Stimulated activated CD8-positive, alpha-beta memory T cell treated with anti-CD3 and anti-CD28 coated beads, Interleukin-12 subunit alpha, Interleukin-12 subunit beta, amount 100 ng/mL, for 4 hours (primary cell): ENCODE data around the gene NLGN1.
"Not testable (repeated sequence)": the region's sequence is repeated elsewhere in the genome, so short reads cannot be mapped to it uniquely, and the experiment has no call there.

Source experiments
- DNase-seq: peaks from one replicate; pipeline ENCODE4 v3.0.0-alpha.2; 2020; ENCODE audit warnings: low read depth

Gene NLGN1

GRCh38 chr3:173556546-173556945 lies 159.0 kb downstream of the NLGN1 start:
- DNase-seq: no peak

GRCh38 chr3:173567997-173568396 lies 170.5 kb downstream of the NLGN1 start:
- no peak for DNase-seq

GRCh38 chr3:173568623-173569022 lies 171.1 kb downstream of the NLGN1 start:
- DNase-seq: no peak

GRCh38 chr3:173583496-173583895 lies 186.0 kb downstream of the NLGN1 start:
- no peak for DNase-seq

GRCh38 chr3:173584093-173584837 lies 186.7 kb downstream of the NLGN1 start:
- no peak for DNase-seq

GRCh38 chr3:173584838-173585831 lies 187.6 kb downstream of the NLGN1 start:
- DNase-seq: no peak

- DNase-seq: no peak
These were observed 188.6 kb downstream of the NLGN1 start for GRCh38 chr3:173586166-173586565.

GRCh38 chr3:173587055-173587454 lies 189.5 kb downstream of the NLGN1 start:
- DNase-seq: no peak

GRCh38 chr3:173588556-173588955 lies 191.0 kb downstream of the NLGN1 start:
- DNase-seq: no peak

GRCh38 chr3:173589116-173589515 lies 191.6 kb downstream of the NLGN1 start:
- no peak for DNase-seq

GRCh38 chr3:173591401-173591800 lies 193.9 kb downstream of the NLGN1 start:
- DNase-seq: no peak

GRCh38 chr3:173594881-173595280 lies 197.3 kb downstream of the NLGN1 start:
- not testable (repeated sequence) for DNase-seq

GRCh38 chr3:173599673-173600072 lies 202.1 kb downstream of the NLGN1 start:
- no peak for DNase-seq

- no peak for DNase-seq
These were observed 217.0 kb downstream of the NLGN1 start for GRCh38 chr3:173614522-173614921.

GRCh38 chr3:173615661-173616060 lies 218.1 kb downstream of the NLGN1 start:
- DNase-seq: no peak

- no peak for DNase-seq
These were observed 219.9 kb downstream of the NLGN1 start for GRCh38 chr3:173617490-173617889.

- DNase-seq: no peak
These were observed 220.6 kb downstream of the NLGN1 start for GRCh38 chr3:173618148-173618547.

- DNase-seq: no peak
These were observed 221.2 kb downstream of the NLGN1 start for GRCh38 chr3:173618703-173619102.

GRCh38 chr3:173622166-173622565 lies 224.6 kb downstream of the NLGN1 start:
- no peak for DNase-seq

- DNase-seq: no peak
These were observed 226.5 kb downstream of the NLGN1 start for GRCh38 chr3:173624086-173624485.

GRCh38 chr3:173630849-173631248 lies 233.3 kb downstream of the NLGN1 start:
- no peak for DNase-seq

- DNase-seq: no peak
These were observed 235.4 kb downstream of the NLGN1 start for GRCh38 chr3:173632945-173633344.

GRCh38 chr3:173635826-173636225 lies 238.3 kb downstream of the NLGN1 start:
- no peak for DNase-seq
